Esophagus mucosa (tissue), 1 donor: ENCODE results near the gene DISP3. TPM values are rescaled to one million over a fixed set of nuclear protein-coding genes. Genes with fewer than 3 reads are reported as not detected.

ENCODE experiments used
- ATAC-seq: fragments of 200-7000 bp; cut with Tn5 transposase; one replicate; pipeline ENCODE4 v1.9.1; 2020
- total RNA-seq: library from RNA; stranded (reverse); gene quantifications from one replicate; pipeline ENCODE4 v1.2.4, GENCODE V29; 2023
- donor health status: DM: yes; HTN: yes; CAD: no.

The DISP3 gene
- total RNA-seq, 1 donor from 2014 or later = not detected

GRCh38 chr1:11529330-11529729, 50.4 kb downstream of the DISP3 start:
- no peak for ATAC-seq

- ATAC-seq = no peak
These were observed 51.1 kb downstream of the DISP3 start for GRCh38 chr1:11529763-11530730.

GRCh38 chr1:11530731-11531311, 51.9 kb downstream of the DISP3 start:
- no peak for ATAC-seq

GRCh38 chr1:11531314-11531870, 52.4 kb downstream of the DISP3 start:
- no peak for ATAC-seq

- ATAC-seq = no peak
These were observed 53.0 kb downstream of the DISP3 start for GRCh38 chr1:11531943-11532342.

- ATAC-seq = no peak
These were observed 55.1 kb downstream of the DISP3 start for GRCh38 chr1:11533790-11534787.

GRCh38 chr1:11534846-11535245, 55.9 kb downstream of the DISP3 start:
- no peak for ATAC-seq

- no peak for ATAC-seq
These were observed 56.4 kb downstream of the DISP3 start for GRCh38 chr1:11535316-11535715.

- ATAC-seq = no peak
These were observed 57.0 kb downstream of the DISP3 start for GRCh38 chr1:11535761-11536572.

- no peak for ATAC-seq
These were observed 57.8 kb downstream of the DISP3 start for GRCh38 chr1:11536573-11537379.

- ATAC-seq = no peak
These were observed 58.4 kb downstream of the DISP3 start for GRCh38 chr1:11537380-11537764.

- ATAC-seq = no peak
These were observed 59.1 kb downstream of the DISP3 start for GRCh38 chr1:11537854-11538591.

GRCh38 chr1:11538886-11539285, 59.9 kb downstream of the DISP3 start:
- no peak for ATAC-seq

- ATAC-seq = no peak
These were observed 61.2 kb downstream of the DISP3 start for GRCh38 chr1:11539850-11540772.

- ATAC-seq = no peak
These were observed 61.8 kb downstream of the DISP3 start for GRCh38 chr1:11540773-11541160.

- ATAC-seq = no peak
These were observed 62.3 kb downstream of the DISP3 start for GRCh38 chr1:11541236-11541635.

- ATAC-seq = no peak
These were observed 63.0 kb downstream of the DISP3 start for GRCh38 chr1:11541956-11542355.

GRCh38 chr1:11543392-11543791, 64.4 kb downstream of the DISP3 start:
- ATAC-seq = no peak

- ATAC-seq = no peak
These were observed 64.8 kb downstream of the DISP3 start for GRCh38 chr1:11543796-11544195.
